IMR-90 (cell line): ENCODE results near the gene CENPS. TPM values are rescaled to one million over a fixed set of nuclear protein-coding genes. Genes with fewer than 3 reads are reported as not detected.

Experiments used
- ATAC-seq: fragments of 200-7000 bp; cut with Tn5 transposase; 2 replicates; pipeline ENCODE4 v1.9.1; 2020; ENCODE audit warnings: low read depth, mild to moderate bottlenecking, moderate library complexity
- BruUV-seq: library from RNA; stranded (reverse); fragments of 400-500 nt; replicated peaks from 2 replicates; lab custom pipeline; 2021; lab: Mats Ljungman, UMichigan
- CTCF ChIA-PET: fragments of 300-600 bp; formaldehyde crosslinking; extraction: SDS; loops from one replicate; lab custom pipeline; 2021; ENCODE audit warnings: antibody characterized with exemption; lab: Yijun Ruan, JAX
- POLR2A ChIA-PET: fragments of 300-600 bp; sonication (Branson Sonifier 250); formaldehyde crosslinking; loops from one replicate; lab custom pipeline; 2022; ENCODE audit warnings: antibody characterized with exemption; ENCODE audit not compliant: unreplicated experiment; lab: Charles Lee
- DNase-seq: peaks from one replicate; pipeline ENCODE4 v3.0.0; 2013
- H2AFZ ChIP-seq: replicated peaks from 2 replicates; pipeline ENCODE3; 2013; ENCODE audit warnings: low read length, mild to moderate bottlenecking; ENCODE audit not compliant: poor library complexity
- H2AK5ac ChIP-seq: 2 replicates; pipeline ENCODE4 v1.6.1; 2013; ENCODE audit warnings: low read depth, low read length, inconsistent platforms
- H2AK9ac ChIP-seq: replicated peaks from 2 replicates; pipeline ENCODE3; 2013; ENCODE audit warnings: mild to moderate bottlenecking, low read depth, low read length, moderate library complexity; ENCODE audit not compliant: poor library complexity
- H2BK120ac ChIP-seq: 2 replicates; pipeline ENCODE4 v1.6.1; 2013; ENCODE audit warnings: low read depth, low read length, inconsistent platforms
- H2BK15ac ChIP-seq: 3 replicates; pipeline ENCODE4 v1.6.1; 2013; ENCODE audit warnings: low read depth, low read length, inconsistent platforms
- H2BK20ac ChIP-seq: 2 replicates; pipeline ENCODE4 v1.6.1; 2013; ENCODE audit warnings: low read depth, mild to moderate bottlenecking, inconsistent platforms, low read length, moderate library complexity
- H2BK5ac ChIP-seq: 2 replicates; pipeline ENCODE4 v1.6.1; 2013; ENCODE audit warnings: mild to moderate bottlenecking, low read depth, low read length, inconsistent platforms; ENCODE audit not compliant: poor library complexity, severe bottlenecking
- H3K14ac ChIP-seq: replicated peaks from 2 replicates; pipeline ENCODE4 v1.6.1; 2013; ENCODE audit warnings: low read depth, low read length, inconsistent platforms
- H3K18ac ChIP-seq: 2 replicates; pipeline ENCODE4 v1.6.1; 2013; ENCODE audit warnings: low read depth, low read length, control low read depth
- H3K23ac ChIP-seq: 2 replicates; pipeline ENCODE4 v1.6.1; 2013; ENCODE audit warnings: low read depth, low read length, inconsistent platforms
- H3K27ac ChIP-seq: 2 replicates; pipeline ENCODE4 v1.5.1; 2013; ENCODE audit warnings: mild to moderate bottlenecking, control low read depth, low read length; ENCODE audit not compliant: insufficient read depth
- H3K27me3 ChIP-seq: 2 replicates; pipeline ENCODE4 v1.6.1; 2013; ENCODE audit warnings: low read length; ENCODE audit not compliant: control insufficient read depth, insufficient read depth
- H3K36me3 ChIP-seq: 2 replicates; pipeline ENCODE4 v1.6.1; 2013; ENCODE audit warnings: low read length, mixed read lengths; ENCODE audit not compliant: control insufficient read depth, insufficient read depth
- H3K4ac ChIP-seq: 2 replicates; pipeline ENCODE4 v1.6.1; 2013; ENCODE audit warnings: low read depth, low read length, inconsistent platforms
- H3K4me1 ChIP-seq: 2 replicates; pipeline ENCODE4 v1.6.1; 2013; ENCODE audit warnings: low read length, mixed read lengths; ENCODE audit not compliant: control insufficient read depth, insufficient read depth
- H3K4me2 ChIP-seq: 2 replicates; pipeline ENCODE4 v1.6.1; 2013; ENCODE audit warnings: low read depth, mild to moderate bottlenecking, control low read depth, low read length, moderate library complexity
- H3K4me3 ChIP-seq: 2 replicates; pipeline ENCODE4 v1.5.1; 2013; ENCODE audit warnings: low read depth, mild to moderate bottlenecking, control low read depth, low read length, moderate library complexity; ENCODE audit not compliant: insufficient read depth
- H3K56ac ChIP-seq: 2 replicates; pipeline ENCODE4 v1.6.1; 2013; ENCODE audit warnings: low read length, inconsistent platforms; ENCODE audit not compliant: insufficient read depth; ENCODE audit errors: extremely low read depth
- H3K79me1 ChIP-seq, 2 experiments: 2 replicates each; pipeline ENCODE4 v1.6.1; 2013; ENCODE audit warnings: low read length in 2 of 2, inconsistent platforms in 1 of 2, low read depth in 1 of 2
- H3K9ac ChIP-seq: 2 replicates; pipeline ENCODE4 v1.6.1; 2013; ENCODE audit warnings: low read depth, low read length, control low read depth
- H3K9me1 ChIP-seq: 2 replicates; pipeline ENCODE4 v1.6.1; 2013; ENCODE audit warnings: low read length, inconsistent platforms; ENCODE audit not compliant: insufficient read depth
- H3K9me3 ChIP-seq: 2 replicates; pipeline ENCODE4 v1.6.1; 2013; ENCODE audit warnings: low read length; ENCODE audit not compliant: control insufficient read depth, insufficient read depth
- H4K20me1 ChIP-seq: 2 replicates; pipeline ENCODE4 v1.6.1; 2013; ENCODE audit warnings: low read length, inconsistent platforms; ENCODE audit not compliant: insufficient read depth
- H4K5ac ChIP-seq: 2 replicates; pipeline ENCODE4 v1.6.1; 2013; ENCODE audit warnings: mild to moderate bottlenecking, low read depth, low read length, control low read depth
- H4K8ac ChIP-seq, 2 experiments: 2 replicates each; pipeline ENCODE4 v1.6.1; 2013; ENCODE audit warnings: low read depth in 2 of 2, low read length in 2 of 2, control low read depth in 1 of 2, inconsistent platforms in 1 of 2
- H4K91ac ChIP-seq: 2 replicates; pipeline ENCODE4 v1.6.1; 2013; ENCODE audit warnings: low read depth, low read length, inconsistent platforms; ENCODE audit not compliant: insufficient read depth
- BHLHE40 ChIP-seq: fragments of 150-350 bp; IDR thresholded peaks from 2 replicates; pipeline ENCODE4 v1.6.1; 2016; ENCODE audit warnings: mild to moderate bottlenecking, low read depth, low read length
- CEBPB ChIP-seq: IDR thresholded peaks from 2 replicates; pipeline ENCODE4 v1.6.1; 2012; ENCODE audit warnings: low read depth, low read length, improper control_type of control experiment
- CHD1 ChIP-seq: IDR thresholded peaks from 2 replicates; pipeline ENCODE4 v1.6.1; 2012; ENCODE audit warnings: low read depth, low read length, improper control_type of control experiment
- FOS ChIP-seq: fragments of 150-350 bp; IDR thresholded peaks from 2 replicates; pipeline ENCODE4 v1.6.1; 2016; ENCODE audit warnings: low read depth, low read length
- MAFK ChIP-seq: IDR thresholded peaks from 2 replicates; pipeline ENCODE4 v1.6.1; 2012; ENCODE audit warnings: low read depth, low read length, improper control_type of control experiment
- MXI1 ChIP-seq: IDR thresholded peaks from 2 replicates; pipeline ENCODE4 v1.6.1; 2012; ENCODE audit warnings: low read depth, mild to moderate bottlenecking, low read length, moderate library complexity, borderline replicate concordance
- NFE2L2 ChIP-seq: fragments of 150-350 bp; IDR thresholded peaks from 2 replicates; pipeline ENCODE4 v1.6.1; 2016; ENCODE audit warnings: low read depth, mild to moderate bottlenecking, low read length
- POLR2A ChIP-seq: IDR thresholded peaks from 2 replicates; pipeline ENCODE4 v1.6.1; 2012; ENCODE audit warnings: mild to moderate bottlenecking, low read depth, low read length
- RAD21 ChIP-seq: IDR thresholded peaks from 2 replicates; pipeline ENCODE4 v1.6.1; 2012; ENCODE audit warnings: low read length, improper control_type of control experiment
- RFX5 ChIP-seq: IDR thresholded peaks from 2 replicates; pipeline ENCODE4 v1.8.0; 2012; ENCODE audit warnings: low read depth, mild to moderate bottlenecking, low read length, moderate library complexity
- WGBS, 2 experiments: methylation state at CpG; one replicate each; pipeline versions ENCODE4 v1.1.5 to v1.1.7; 2013; ENCODE audit warnings: missing lambda C conversion rate in 2 of 2; ENCODE audit not compliant: insufficient read length in 1 of 2; ENCODE audit errors: extremely low coverage in 2 of 2; 5-methylcytosine and 5-hydroxymethylcytosine counted together
- dilution Hi-C: fragments of 300-500 bp; cut with HindIII; formaldehyde crosslinking; loops from one replicate; pipeline ENCODE4 v1.14.3; 2018; ENCODE audit warnings: low sequenced_read_pairs; ENCODE audit not compliant: unreplicated experiment
- in situ Hi-C: fragments of 300-500 bp; cut with MboI; formaldehyde crosslinking; loops from 3 replicates; pipeline ENCODE4 v1.14.3; 2019; ENCODE audit warnings: low sequenced_read_pairs, inconsistent platforms, mixed read lengths
- intact Hi-C: fragments of 100-400 bp; cut with micrococcal nuclease; formaldehyde crosslinking; loops from 2 replicates; pipeline ENCODE4 v1.10.0; 2022
- polyA plus RNA-seq, 3 experiments: library from polyadenylated mRNA; depleted of rRNA; stranded (reverse); fragments of >200 nt; gene quantifications; 2 replicates each; pipeline ENCODE4 v1.2.3, GENCODE V29; 2012; ENCODE audit warnings: low replicate concordance in 1 of 3
- total RNA-seq: library from RNA; depleted of rRNA; stranded (reverse); fragments of >200 nt; gene quantifications from 2 replicates; pipeline ENCODE4 v1.2.3, GENCODE V29; 2012
- TF ChIP-seq, protein P1 (sequence below): fragments of 150-350 bp; IDR thresholded peaks from 2 replicates; pipeline ENCODE4 v1.6.1; 2016; ENCODE audit warnings: low read depth, mild to moderate bottlenecking, low read length, moderate library complexity, borderline replicate concordance
- TF ChIP-seq, protein P2 (sequence below): fragments of 150-350 bp; IDR thresholded peaks from 2 replicates; pipeline ENCODE4 v1.6.1; 2017; ENCODE audit warnings: mild to moderate bottlenecking, antibody characterized with exemption, low read length, low read depth

CENPS gene
- total and polyA plus RNA-seq, 2 of the 4 experiments (the other 2 are of a cell fraction) = 9.9 to 12.3 TPM

DNA sequence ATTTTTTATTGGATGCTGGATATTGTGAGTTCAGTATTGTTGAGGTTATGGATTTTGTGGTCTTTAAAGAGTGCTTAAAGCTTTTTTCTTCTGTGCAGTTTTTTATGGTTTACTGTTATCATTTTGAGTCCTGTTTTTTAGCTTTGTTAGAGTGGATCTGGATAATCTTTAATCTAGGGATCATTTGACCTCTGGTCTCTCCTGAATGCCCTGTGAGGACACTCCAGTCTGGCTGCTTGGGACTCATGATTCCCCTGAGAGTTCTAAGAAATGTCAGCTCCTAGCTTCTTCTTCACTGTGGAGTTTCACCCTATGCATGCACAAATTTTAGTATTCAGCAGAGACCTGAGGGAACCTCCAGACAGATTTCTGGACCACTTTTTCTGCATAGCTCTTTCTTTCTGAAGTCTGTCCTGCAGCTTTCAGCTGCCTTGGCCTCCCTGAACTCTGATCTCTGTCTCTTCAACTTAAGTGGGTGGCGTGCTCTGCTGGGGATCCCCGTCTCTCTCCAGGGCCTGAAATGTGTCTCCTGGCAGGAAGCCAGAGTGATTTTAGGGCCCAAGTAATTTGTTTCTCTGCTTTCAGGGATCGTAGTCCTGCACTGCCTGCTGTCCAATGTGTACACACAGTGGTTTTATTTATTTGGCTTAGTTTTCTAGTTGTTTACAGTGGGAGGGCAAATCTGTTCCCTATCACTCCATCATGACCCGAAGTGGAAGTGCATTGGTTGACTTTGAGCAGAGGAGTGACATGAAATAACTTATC, 59.2 kb downstream of the CENPS start (continued):
- TF ChIP-seq, protein P1, sequence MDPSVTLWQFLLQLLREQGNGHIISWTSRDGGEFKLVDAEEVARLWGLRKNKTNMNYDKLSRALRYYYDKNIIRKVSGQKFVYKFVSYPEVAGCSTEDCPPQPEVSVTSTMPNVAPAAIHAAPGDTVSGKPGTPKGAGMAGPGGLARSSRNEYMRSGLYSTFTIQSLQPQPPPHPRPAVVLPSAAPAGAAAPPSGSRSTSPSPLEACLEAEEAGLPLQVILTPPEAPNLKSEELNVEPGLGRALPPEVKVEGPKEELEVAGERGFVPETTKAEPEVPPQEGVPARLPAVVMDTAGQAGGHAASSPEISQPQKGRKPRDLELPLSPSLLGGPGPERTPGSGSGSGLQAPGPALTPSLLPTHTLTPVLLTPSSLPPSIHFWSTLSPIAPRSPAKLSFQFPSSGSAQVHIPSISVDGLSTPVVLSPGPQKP = no peak
- no peak for TF ChIP-seq POLR2A

DNA sequence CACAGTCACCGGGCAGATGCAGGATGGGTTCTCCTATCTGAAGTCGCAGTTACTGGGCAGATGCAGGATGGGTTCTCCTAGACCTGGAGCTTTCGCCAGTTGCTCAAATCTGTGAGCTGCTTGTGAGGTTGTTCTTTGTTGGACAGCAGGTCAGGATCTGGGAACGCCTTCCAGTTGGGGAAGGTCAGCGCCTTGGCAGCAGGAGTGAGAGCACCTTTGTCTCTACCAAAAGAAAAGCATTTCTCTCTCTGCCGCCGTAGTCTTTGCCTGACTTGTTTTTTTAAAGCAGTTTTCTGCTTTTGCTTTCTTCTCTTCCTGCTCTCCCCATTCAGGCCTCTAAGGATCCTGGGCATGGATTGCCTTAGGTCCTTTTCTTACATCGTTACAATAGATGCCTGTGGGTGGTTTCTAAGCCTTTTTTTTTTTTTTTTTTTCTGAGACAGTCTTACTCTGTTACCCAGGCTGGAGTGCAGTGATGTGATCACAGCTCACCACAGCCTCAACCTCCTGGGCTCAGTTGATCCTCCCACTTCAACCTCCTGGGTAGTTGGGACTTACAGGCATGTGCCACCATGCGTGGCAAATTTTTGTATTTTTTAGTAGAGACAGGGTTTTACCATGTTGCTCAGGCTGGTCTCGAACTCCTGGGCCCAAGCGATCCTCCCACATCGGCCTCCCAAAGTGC, 60.2 kb downstream of the CENPS start:
- dilution Hi-C loops (no loop called here), in situ Hi-C loops (loop anchor here (5.0 kb wide), 1 partner anchor 113 kb away; no protein-coding TSS in a partner anchor), intact Hi-C loops (no loop called here)
- Histone ChIP-seq H3K9ac (no peak overlapping the region), H2BK120ac (no peak overlapping the region), H3K23ac (peak overlapping the region; percentile 39; the same call in 1 of the 2 replicates), H2BK20ac (no peak overlapping the region), H3K14ac (no peak overlapping the region), H4K20me1 (peaks cover 36% of the 10 kb centered on the region), H3K27me3 (no peaks in the 10 kb centered on the region), H3K79me1 (peaks cover 27 to 62% of the 10 kb centered on the region in 2 experiments), H2BK15ac (no peak overlapping the region), H3K27ac (no peak overlapping the region), H3K56ac (no peak overlapping the region), H4K5ac (no peak overlapping the region), H3K36me3 (no peaks in the 10 kb centered on the region), H4K91ac (no peak overlapping the region), H2AK5ac (no peak overlapping the region), H3K9me1 (peaks cover 4% of the 10 kb centered on the region), H3K4me1 (peaks cover 4% of the 10 kb centered on the region), H3K18ac (no peak overlapping the region), H3K4ac (no peak overlapping the region), H2AFZ (no peak overlapping the region), H2AK9ac (no peak overlapping the region), H4K8ac (no peak overlapping the region), H3K4me3 (no peak overlapping the region), H3K9me3 (no peaks in the 10 kb centered on the region), H3K4me2 (no peak overlapping the region), H2BK5ac (no peak overlapping the region)
- CTCF ChIA-PET = interaction anchor here (0.6 kb wide), 1 partner anchor 21 kb away, joined by 3 read pairs; no protein-coding TSS in a partner anchor
- POLR2A ChIA-PET = no interaction called here
- no TSS peak for BruUV-seq
- DNase-seq (no peak), ATAC-seq (no peak)
- 80% methylated on average over 1 of the region's 12 CpGs; no CpG with 5 or more reads in 1 of the 2 experiments for WGBS, 2 experiments
- TF ChIP-seq CEBPB = no peak
- TF ChIP-seq NFE2L2 = no peak
- no peak for TF ChIP-seq RAD21
- TF ChIP-seq, protein P2, sequence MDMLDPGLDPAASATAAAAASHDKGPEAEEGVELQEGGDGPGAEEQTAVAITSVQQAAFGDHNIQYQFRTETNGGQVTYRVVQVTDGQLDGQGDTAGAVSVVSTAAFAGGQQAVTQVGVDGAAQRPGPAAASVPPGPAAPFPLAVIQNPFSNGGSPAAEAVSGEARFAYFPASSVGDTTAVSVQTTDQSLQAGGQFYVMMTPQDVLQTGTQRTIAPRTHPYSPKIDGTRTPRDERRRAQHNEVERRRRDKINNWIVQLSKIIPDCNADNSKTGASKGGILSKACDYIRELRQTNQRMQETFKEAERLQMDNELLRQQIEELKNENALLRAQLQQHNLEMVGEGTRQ = no peak
- TF ChIP-seq, protein P1 = no peak
- no peak for TF ChIP-seq BHLHE40
- no peak for TF ChIP-seq CHD1
- TF ChIP-seq MAFK = no peak
- TF ChIP-seq FOS = no peak
- TF ChIP-seq MXI1 = no peak
- no peak for TF ChIP-seq POLR2A
- no peak for TF ChIP-seq RFX5
